Endothelial cell of umbilical vein (primary cell): ENCODE measurements around the gene RARRES1.

Source experiments
- EZH2 ChIP-seq: IDR thresholded peaks from 2 replicates; pipeline ENCODE4 v1.6.1; 2012; ENCODE audit warnings: borderline replicate concordance, low read depth, mild to moderate bottlenecking, moderate library complexity, low read length, inconsistent platforms; ENCODE audit not compliant: severe bottlenecking
- FOS ChIP-seq: IDR thresholded peaks from 2 replicates; pipeline ENCODE4 v1.6.1; 2011; ENCODE audit warnings: mild to moderate bottlenecking, low read length, moderate library complexity, borderline replicate concordance; ENCODE audit not compliant: insufficient read depth
- GATA2 ChIP-seq: IDR thresholded peaks from 2 replicates; pipeline ENCODE4 v1.7.0; 2011; ENCODE audit warnings: low read depth, mild to moderate bottlenecking, moderate library complexity, mixed read lengths, low read length; ENCODE audit not compliant: insufficient read length, insufficient read depth
- JUN ChIP-seq: IDR thresholded peaks from 2 replicates; pipeline ENCODE4 v1.6.1; 2011; ENCODE audit warnings: borderline replicate concordance, low read depth; ENCODE audit not compliant: insufficient read length, insufficient read depth
- MYC ChIP-seq: IDR thresholded peaks from one replicate; pipeline ENCODE4 v1.6.1; 2011; ENCODE audit warnings: mild to moderate bottlenecking, low read depth, low read length
- POLR2A ChIP-seq: IDR thresholded peaks from 2 replicates; pipeline ENCODE4 v1.6.1; 2012; ENCODE audit warnings: low read depth, mild to moderate bottlenecking, control low read depth, low read length
- POLR2AphosphoS5 ChIP-seq: IDR thresholded peaks from 2 replicates; pipeline ENCODE4 v1.6.1; 2012; ENCODE audit warnings: low read depth, mild to moderate bottlenecking, control low read depth, low read length, moderate library complexity; ENCODE audit not compliant: insufficient read depth
- TF ChIP-seq, protein P1 (sequence below), 2 donors: IDR thresholded peaks; 1 replicate in 1 of 2; 2 replicates in 1 of 2; pipeline ENCODE4 v1.5.1; 2011; ENCODE audit warnings: low read length in 2 of 2, mild to moderate bottlenecking in 2 of 2, moderate library complexity in 2 of 2, control low read depth in 1 of 2, inconsistent platforms in 1 of 2, low read depth in 1 of 2; ENCODE audit not compliant: insufficient read depth in 1 of 2; ENCODE audit errors: extremely low read depth in 1 of 2
- TF ChIP-seq, protein P2 (sequence below): IDR thresholded peaks from 2 replicates; pipeline ENCODE4 v1.6.1; 2011; ENCODE audit not compliant: insufficient read depth, insufficient read length

DNA sequence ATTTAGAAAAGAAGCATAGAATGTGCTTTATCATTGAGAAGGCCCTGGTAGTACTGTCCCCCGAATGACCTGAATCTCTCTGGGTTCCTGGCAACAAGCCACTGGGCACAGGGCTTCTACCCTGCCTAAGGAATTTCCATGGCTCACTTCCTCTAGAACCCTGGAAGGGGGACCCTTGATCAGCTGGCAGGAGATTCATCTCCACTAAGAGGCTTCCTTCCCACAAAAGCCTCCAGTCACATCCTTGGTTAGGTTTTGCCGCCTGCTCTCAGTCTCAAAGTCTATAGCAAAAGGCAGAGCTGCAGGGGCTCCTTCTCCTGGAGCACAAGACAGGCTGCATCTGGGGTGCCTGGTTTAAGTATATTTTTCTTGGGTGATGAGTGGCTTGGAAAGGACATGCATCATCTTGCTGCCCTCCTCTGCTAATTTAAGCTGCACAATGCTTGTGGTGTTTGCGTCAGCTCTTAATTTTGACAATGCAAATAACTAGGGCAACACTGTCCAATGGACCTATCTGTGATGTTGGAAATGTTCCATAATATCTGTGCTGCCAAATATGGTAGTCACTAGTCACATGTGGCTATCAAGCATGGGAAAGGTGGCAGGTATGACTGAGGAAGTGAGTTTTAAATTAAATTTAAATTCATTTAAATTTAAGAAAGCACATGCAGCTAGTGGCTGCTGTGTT, 33.4 kb upstream of the RARRES1 start:
- TF ChIP-seq, protein P1, sequence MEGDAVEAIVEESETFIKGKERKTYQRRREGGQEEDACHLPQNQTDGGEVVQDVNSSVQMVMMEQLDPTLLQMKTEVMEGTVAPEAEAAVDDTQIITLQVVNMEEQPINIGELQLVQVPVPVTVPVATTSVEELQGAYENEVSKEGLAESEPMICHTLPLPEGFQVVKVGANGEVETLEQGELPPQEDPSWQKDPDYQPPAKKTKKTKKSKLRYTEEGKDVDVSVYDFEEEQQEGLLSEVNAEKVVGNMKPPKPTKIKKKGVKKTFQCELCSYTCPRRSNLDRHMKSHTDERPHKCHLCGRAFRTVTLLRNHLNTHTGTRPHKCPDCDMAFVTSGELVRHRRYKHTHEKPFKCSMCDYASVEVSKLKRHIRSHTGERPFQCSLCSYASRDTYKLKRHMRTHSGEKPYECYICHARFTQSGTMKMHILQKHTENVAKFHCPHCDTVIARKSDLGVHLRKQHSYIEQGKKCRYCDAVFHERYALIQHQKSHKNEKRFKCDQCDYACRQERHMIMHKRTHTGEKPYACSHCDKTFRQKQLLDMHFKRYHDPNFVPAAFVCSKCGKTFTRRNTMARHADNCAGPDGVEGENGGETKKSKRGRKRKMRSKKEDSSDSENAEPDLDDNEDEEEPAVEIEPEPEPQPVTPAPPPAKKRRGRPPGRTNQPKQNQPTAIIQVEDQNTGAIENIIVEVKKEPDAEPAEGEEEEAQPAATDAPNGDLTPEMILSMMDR (IDR thresholded peaks at IDR 0.05; ENCODE audit: extremely low read depth in 1 of 2, insufficient read depth in 1 of 2, low read depth in 1 of 2, low read length in 2 of 2), result no peak
- TF ChIP-seq POLR2AphosphoS5, result no peak
- no peak for TF ChIP-seq POLR2A
- no peak for TF ChIP-seq GATA2
- TF ChIP-seq FOS, result no peak
- no peak for TF ChIP-seq EZH2
- TF ChIP-seq JUN, result no peak
- TF ChIP-seq, protein P2, sequence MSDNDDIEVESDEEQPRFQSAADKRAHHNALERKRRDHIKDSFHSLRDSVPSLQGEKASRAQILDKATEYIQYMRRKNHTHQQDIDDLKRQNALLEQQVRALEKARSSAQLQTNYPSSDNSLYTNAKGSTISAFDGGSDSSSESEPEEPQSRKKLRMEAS, result no peak
- no peak for TF ChIP-seq MYC
